ENCODE measurements around the gene PRX. TPM values are rescaled to one million over a fixed set of nuclear protein-coding genes. Genes with fewer than 3 reads are reported as not detected.

PRX gene
- total RNA-seq, 1 experiment from 2014 or later, result 4.8 TPM

DNA sequence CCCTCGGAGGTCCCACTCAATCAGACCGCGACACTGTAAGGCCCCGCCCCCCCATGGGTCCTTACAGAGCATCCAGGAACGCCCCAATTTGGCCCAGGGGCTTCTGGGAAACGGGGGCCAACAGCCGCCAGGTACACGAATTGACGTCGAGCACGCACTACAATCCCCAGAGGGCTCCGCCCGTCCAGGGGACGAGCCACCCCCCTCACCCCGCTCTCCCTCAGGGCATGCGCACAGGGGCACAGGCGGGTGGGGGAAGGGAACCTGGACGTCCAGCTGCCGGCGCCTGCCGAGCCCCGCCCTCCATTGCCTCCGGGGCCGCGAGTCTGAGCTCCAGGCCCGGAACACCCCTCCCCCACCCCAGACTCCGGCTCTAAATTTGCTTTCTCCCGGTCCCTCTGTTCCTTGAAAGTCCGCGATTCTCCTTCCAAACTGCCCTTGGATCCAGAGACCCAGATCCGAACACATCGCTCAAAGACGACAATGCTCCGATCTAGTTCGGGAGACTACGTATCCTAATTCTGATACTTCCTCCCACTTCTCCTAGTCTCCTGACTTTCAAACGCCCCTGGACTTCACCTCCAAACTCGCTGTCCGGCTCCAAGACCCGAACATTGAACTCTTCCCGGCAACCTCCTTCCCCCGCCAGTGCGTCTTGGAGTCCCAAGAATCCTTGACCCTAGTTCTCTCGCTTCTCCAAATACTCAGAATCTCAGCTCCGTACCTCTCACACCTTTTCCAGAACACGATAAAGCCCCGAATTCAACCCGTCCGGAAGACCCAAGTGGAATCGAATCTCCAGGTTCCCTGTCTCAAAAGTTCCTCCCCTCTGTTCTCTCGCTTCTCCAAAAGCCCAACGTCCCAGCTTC is 30.2 kb upstream of the PRX start:
- H3K36me3 ChIP-seq (ENCODE audit: control insufficient read depth in 1 of 2, insufficient read depth in 2 of 2, low read length in 2 of 2), result peaks cover 19 to 20% of the 10 kb centered on the region in 2 experiments; a peak in 3 of 4 replicates
- ChIA-PET POLR2A (interaction anchor here (0.5 to 3.1 kb wide), 11 partner anchors 9 to 175 kb away, joined by 3 to 28 read pairs (median 6); partner anchors contain the start of genes BLVRB and SERTAD1), RAD21 (ENCODE audit: low non-redundant PET in 1 of 2, low total read pairs in 2 of 2, uncharacterized antibody in 2 of 2, unreplicated experiment in 2 of 2) (interaction anchor here (0.6 to 1.3 kb wide), 4 partner anchors 20 to 303 kb away, joined by 3 to 7 read pairs (median 4); partner anchors contain the start of gene BLVRB (in 1 of the 2)), CTCF (interaction anchor here (0.9 to 1.4 kb wide), 8 partner anchors 10 to 160 kb away, joined by 3 to 10 read pairs (median 4); partner anchors contain the start of gene BLVRB)
- peak overlapping the region; percentile 97 for H3K27ac ChIP-seq (ENCODE audit: low read depth, low read length)
- ATAC-seq (peak; percentile 80), DNase-seq (ENCODE audit: low read depth, low spot score) (peak; percentile 98)
- peak overlapping the region; percentile 89 for H3K4me2 ChIP-seq (ENCODE audit: low read length)
- H3K9ac ChIP-seq (ENCODE audit: low read length), result peak overlapping the region; percentile 85
- no peaks in the 10 kb centered on the region for H3K27me3 ChIP-seq (ENCODE audit: insufficient read depth, low read length)
- H3K4me3 ChIP-seq (replicated peaks in 1 of 2; ENCODE audit: low read depth in 1 of 2, low read length in 2 of 2), result peak overlapping the region; percentile 71 to 100
- peaks cover 30% of the 10 kb centered on the region for H3K79me2 ChIP-seq (ENCODE audit: insufficient read depth, low read length)
- TSS peak; percentile 72 for BruUV-seq (replicated peaks)
- no peak overlapping the region for H2AFZ ChIP-seq (ENCODE audit: low read depth, low read length, poor library complexity, severe bottlenecking)
- H3K9me3 ChIP-seq (ENCODE audit: control insufficient read depth in 1 of 2, insufficient read depth in 1 of 2, low read depth in 1 of 2, low read length in 2 of 2), result no peaks in the 10 kb centered on the region
- peaks cover 22 to 31% of the 10 kb centered on the region in 2 experiments for H3K4me1 ChIP-seq (ENCODE audit: control insufficient read depth in 1 of 2, insufficient read depth in 2 of 2, low read length in 2 of 2)
- H3K9me2 ChIP-seq (ENCODE audit: insufficient read depth), result no peaks in the 10 kb centered on the region
- no peaks in the 10 kb centered on the region for H4K20me1 ChIP-seq (ENCODE audit: insufficient read depth)
- intact Hi-C loops (cut with micrococcal nuclease), result loop anchor here (1.0 kb wide), 1 partner anchor 18 kb away; the partner anchor contains the start of gene SERTAD1
- TF ChIP-seq, protein P1, sequence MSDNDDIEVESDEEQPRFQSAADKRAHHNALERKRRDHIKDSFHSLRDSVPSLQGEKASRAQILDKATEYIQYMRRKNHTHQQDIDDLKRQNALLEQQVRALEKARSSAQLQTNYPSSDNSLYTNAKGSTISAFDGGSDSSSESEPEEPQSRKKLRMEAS (IDR thresholded peaks at IDR 0.05), result no peak; the same call in 1 of the 2 replicates
- TF ChIP-seq CEBPB (IDR thresholded peaks at IDR 0.05; ENCODE audit: low read depth) (no peak), YY1 (IDR thresholded peaks at IDR 0.05; ENCODE audit: extremely low read depth, insufficient replicate concordance, low read depth, low read length) (peak; percentile 41), SIN3A (IDR thresholded peaks at IDR 0.05; ENCODE audit: low read depth) (peak; percentile 41; the same call in 1 of the 2 replicates), ZNF274 (IDR thresholded peaks at IDR 0.05; ENCODE audit: low read depth, low read length) (no peak), SP1 (IDR thresholded peaks at IDR 0.05; ENCODE audit: low read depth) (peak; percentile 80), FOSL1 (IDR thresholded peaks at IDR 0.05; ENCODE audit: low read depth) (no peak), EGR1 (IDR thresholded peaks at IDR 0.05; ENCODE audit: low read depth) (peak; percentile 72), SRF (IDR thresholded peaks at IDR 0.05; ENCODE audit: low read depth) (peak; percentile 77), RAD21 (IDR thresholded peaks at IDR 0.05; ENCODE audit: low read depth) (0 out of 2 replicates have a peak, but pooled peaks have one; percentile 7), ELF1 (IDR thresholded peaks at IDR 0.05; ENCODE audit: borderline replicate concordance, low read depth) (no peak), CBX3 (IDR thresholded peaks at IDR 0.05; ENCODE audit: low read depth) (no peak), ZFX (IDR thresholded peaks at IDR 0.05) (no peak), POLR2AphosphoS5 (IDR thresholded peaks at IDR 0.05; ENCODE audit: low read depth, low read length) (peak; percentile 78), JUND (IDR thresholded peaks at IDR 0.05) (no peak)
- TF ChIP-seq, protein P2, sequence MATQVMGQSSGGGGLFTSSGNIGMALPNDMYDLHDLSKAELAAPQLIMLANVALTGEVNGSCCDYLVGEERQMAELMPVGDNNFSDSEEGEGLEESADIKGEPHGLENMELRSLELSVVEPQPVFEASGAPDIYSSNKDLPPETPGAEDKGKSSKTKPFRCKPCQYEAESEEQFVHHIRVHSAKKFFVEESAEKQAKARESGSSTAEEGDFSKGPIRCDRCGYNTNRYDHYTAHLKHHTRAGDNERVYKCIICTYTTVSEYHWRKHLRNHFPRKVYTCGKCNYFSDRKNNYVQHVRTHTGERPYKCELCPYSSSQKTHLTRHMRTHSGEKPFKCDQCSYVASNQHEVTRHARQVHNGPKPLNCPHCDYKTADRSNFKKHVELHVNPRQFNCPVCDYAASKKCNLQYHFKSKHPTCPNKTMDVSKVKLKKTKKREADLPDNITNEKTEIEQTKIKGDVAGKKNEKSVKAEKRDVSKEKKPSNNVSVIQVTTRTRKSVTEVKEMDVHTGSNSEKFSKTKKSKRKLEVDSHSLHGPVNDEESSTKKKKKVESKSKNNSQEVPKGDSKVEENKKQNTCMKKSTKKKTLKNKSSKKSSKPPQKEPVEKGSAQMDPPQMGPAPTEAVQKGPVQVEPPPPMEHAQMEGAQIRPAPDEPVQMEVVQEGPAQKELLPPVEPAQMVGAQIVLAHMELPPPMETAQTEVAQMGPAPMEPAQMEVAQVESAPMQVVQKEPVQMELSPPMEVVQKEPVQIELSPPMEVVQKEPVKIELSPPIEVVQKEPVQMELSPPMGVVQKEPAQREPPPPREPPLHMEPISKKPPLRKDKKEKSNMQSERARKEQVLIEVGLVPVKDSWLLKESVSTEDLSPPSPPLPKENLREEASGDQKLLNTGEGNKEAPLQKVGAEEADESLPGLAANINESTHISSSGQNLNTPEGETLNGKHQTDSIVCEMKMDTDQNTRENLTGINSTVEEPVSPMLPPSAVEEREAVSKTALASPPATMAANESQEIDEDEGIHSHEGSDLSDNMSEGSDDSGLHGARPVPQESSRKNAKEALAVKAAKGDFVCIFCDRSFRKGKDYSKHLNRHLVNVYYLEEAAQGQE (IDR thresholded peaks at IDR 0.05; ENCODE audit: low read depth), result no peak
- TF ChIP-seq, protein P3, sequence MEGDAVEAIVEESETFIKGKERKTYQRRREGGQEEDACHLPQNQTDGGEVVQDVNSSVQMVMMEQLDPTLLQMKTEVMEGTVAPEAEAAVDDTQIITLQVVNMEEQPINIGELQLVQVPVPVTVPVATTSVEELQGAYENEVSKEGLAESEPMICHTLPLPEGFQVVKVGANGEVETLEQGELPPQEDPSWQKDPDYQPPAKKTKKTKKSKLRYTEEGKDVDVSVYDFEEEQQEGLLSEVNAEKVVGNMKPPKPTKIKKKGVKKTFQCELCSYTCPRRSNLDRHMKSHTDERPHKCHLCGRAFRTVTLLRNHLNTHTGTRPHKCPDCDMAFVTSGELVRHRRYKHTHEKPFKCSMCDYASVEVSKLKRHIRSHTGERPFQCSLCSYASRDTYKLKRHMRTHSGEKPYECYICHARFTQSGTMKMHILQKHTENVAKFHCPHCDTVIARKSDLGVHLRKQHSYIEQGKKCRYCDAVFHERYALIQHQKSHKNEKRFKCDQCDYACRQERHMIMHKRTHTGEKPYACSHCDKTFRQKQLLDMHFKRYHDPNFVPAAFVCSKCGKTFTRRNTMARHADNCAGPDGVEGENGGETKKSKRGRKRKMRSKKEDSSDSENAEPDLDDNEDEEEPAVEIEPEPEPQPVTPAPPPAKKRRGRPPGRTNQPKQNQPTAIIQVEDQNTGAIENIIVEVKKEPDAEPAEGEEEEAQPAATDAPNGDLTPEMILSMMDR (IDR thresholded peaks at IDR 0.05 in 2 of 3, conservative IDR thresholded peaks at IDR 0.05 in 1 of 3; ENCODE audit: borderline replicate concordance in 1 of 3, insufficient read depth in 1 of 3, low read depth in 2 of 3, low read length in 2 of 3), result no peak
- TF ChIP-seq, protein P4, sequence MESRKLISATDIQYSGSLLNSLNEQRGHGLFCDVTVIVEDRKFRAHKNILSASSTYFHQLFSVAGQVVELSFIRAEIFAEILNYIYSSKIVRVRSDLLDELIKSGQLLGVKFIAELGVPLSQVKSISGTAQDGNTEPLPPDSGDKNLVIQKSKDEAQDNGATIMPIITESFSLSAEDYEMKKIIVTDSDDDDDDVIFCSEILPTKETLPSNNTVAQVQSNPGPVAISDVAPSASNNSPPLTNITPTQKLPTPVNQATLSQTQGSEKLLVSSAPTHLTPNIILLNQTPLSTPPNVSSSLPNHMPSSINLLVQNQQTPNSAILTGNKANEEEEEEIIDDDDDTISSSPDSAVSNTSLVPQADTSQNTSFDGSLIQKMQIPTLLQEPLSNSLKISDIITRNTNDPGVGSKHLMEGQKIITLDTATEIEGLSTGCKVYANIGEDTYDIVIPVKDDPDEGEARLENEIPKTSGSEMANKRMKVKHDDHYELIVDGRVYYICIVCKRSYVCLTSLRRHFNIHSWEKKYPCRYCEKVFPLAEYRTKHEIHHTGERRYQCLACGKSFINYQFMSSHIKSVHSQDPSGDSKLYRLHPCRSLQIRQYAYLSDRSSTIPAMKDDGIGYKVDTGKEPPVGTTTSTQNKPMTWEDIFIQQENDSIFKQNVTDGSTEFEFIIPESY (IDR thresholded peaks at IDR 0.05; ENCODE audit: extremely low read depth, insufficient replicate concordance, low read length), result peak; percentile 19
